SK-MEL-5 (cell line): ENCODE measurements around the gene SLC22A7. TPM values are rescaled to one million over a fixed set of nuclear protein-coding genes. Genes with fewer than 3 reads are reported as not detected.
"Not testable (repeated sequence)": the region's sequence is repeated elsewhere in the genome, so short reads cannot be mapped to it uniquely, and the experiment has no call there.

ENCODE experiments used
- DNase-seq: peaks from one replicate; pipeline ENCODE4 v3.0.0-alpha.2; 2016; ENCODE audit warnings: low read depth, low spot score
- in situ Hi-C: cut with HindIII; loops from 2 replicates; pipeline ENCODE4 v1.10.0; 2016; ENCODE audit warnings: low sequenced_read_pairs, high pct_unique_total_duplicates, low pct_unique_long_range_greater_than_20kb
- total RNA-seq: library from RNA; depleted of rRNA; stranded (reverse); fragments of >200 nt; shearing (Covaris generic); gene quantifications from 2 replicates; pipeline ENCODE4 v1.2.3, GENCODE V29; 2014

SLC22A7 gene
- total RNA-seq, 1 experiment from 2014 or later = not detected

DNA sequence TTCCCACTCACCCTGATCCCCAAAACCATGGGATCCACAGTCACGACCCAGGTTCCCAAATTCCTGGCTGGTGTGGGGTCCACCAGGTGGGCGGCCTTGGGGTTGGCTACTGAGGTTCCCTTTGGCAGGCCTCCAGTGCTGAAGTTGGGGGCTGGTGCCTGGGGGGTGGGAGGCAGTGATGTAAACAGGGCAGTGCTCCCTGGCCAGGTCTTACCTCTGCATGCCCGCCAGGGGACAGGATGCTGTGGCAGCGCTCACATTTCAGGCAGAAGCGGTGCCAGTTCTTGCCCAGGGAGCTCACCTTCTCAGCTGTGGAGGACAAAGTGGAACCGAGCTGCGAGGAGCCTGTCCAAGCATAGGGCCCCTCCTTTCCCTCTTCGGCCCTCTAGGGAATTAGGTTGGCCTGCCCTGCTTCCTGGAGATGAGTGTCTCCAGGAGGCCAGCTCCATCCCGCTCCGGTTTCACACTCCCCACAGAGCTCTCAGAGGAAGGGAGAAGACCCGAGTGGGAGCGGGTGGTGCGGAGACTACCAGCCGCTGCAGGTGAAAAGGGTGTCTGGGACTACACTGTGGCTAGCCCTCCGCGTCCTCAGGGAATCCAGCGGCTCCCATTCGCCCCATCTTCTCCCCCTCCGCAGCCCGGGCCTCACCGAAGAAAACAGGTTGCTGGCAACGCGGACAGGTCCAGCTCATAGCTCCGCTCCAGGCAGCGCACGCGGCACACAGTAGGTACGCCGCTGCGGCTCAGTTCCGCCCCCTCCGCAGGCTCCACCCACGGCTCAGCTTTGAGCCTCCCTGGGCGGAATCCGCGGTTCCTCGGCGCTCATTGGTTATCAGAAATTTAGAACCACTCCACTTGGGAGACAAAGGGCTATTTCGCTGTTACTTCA lies 10.3 kb downstream of the SLC22A7 start, which contains the start of gene CRIP3:
CRIP3 (minus strand) TSS at position 726 of the 889 bp plus-strand sequence; CDS start at position 692, 34 bp downstream.
- in situ Hi-C loops = no loop called here
- DNase-seq = no peak

DNA sequence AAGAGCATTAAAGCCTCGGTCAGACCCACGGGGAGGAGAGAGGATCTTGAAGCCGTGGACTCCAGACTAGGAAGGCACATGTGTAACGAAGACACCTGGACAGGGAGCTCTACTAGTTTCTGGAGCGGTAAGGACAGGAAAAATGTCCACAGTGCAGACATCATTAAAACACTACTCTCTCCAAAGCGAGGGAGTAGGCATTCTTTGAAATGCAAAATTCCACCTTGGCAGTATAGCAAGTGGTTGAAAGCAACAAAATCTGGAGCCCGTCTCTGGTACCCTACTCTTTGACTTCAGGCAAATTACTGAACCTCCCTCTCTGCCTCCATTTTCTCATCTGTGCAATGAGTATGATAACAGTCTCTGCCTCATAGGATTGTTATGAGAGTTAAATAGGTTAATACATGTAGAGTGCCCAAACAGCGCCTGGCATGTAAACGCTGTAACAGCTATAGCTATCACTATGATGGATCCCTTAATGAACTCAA lies 11.0 kb downstream of the SLC22A7 start:
- in situ Hi-C loops = no loop called here
- no peak for DNase-seq

GRCh38 chr6:43310134-43310533 lies 12.1 kb downstream of the SLC22A7 start:
- in situ Hi-C loops = no loop called here
- no peak for DNase-seq

GRCh38 chr6:43310624-43311023 lies 12.6 kb downstream of the SLC22A7 start:
- DNase-seq = no peak
- in situ Hi-C loops = no loop called here

- in situ Hi-C loops = no loop called here
- no peak for DNase-seq
Measured at GRCh38 chr6:43311666-43312065, 13.6 kb downstream of the SLC22A7 start.

DNA sequence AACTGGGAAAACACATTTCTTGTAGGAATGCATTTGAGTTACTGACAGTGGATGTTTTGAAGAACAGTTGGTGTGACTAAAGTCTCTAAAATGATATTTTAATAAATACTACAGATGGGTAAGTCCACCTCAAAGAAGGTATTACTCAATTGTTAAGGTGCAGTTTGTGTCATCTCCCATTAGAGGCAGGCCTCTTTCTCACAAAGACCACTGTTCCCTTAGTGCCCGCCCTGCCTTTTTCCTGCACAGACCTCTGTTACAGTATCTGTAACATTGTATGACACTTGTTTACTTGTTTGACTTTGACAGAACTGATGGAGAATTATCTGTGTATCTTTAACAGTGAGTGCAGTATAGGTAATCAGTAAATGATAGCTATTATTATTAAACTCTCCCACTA lies 15.8 kb downstream of the SLC22A7 start:
- in situ Hi-C loops = no loop called here
- DNase-seq = no peak

DNA sequence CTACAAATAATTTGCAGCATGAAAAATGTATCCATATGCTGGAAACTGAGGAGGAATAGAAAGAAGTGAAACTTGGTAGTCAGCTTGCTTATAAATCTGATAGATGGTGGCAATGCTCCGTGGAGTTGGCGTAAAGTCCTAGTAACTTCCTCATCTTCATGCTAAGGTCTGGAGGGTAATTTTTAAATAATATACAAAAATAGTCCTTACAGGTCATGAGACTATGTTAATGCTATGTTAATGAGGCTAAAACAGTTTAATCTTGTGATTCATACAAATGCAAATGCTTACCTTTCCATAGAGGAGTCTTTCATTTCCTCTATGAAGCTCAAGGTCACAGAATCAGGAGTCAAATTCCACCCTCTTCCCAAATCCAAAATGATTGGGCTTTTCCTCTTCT lies 20.0 kb downstream of the SLC22A7 start:
- in situ Hi-C loops = no loop called here
- DNase-seq = no peak

DNA sequence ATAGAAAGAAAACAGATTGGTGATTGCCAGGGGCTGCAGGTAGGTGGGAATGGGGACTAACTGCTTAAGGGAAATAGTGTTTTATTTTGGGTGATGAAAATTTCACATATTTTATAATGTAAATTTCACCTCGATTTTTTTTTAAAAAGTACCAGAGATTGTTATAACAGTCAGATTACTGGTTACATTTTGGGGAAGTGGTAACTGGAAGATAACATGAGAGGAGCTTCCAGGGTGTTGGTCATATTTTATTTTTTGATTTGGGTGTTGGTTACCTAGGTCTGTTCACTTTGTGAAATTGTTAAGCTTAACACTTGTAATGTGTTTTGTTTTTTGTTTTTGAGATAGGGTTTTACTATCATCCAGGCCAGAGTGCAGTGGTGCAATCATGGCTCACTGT lies 27.8 kb downstream of the SLC22A7 start:
- in situ Hi-C loops = no loop called here
- DNase-seq = no peak

- no peak for DNase-seq
- in situ Hi-C loops = no loop called here
Measured at GRCh38 chr6:43328528-43328927, 30.5 kb downstream of the SLC22A7 start.

- no peak for DNase-seq
- in situ Hi-C loops = no loop called here
Measured at GRCh38 chr6:43331470-43331869, 33.4 kb downstream of the SLC22A7 start.

GRCh38 chr6:43331891-43332290 lies 33.8 kb downstream of the SLC22A7 start:
- in situ Hi-C loops = no loop called here

DNA sequence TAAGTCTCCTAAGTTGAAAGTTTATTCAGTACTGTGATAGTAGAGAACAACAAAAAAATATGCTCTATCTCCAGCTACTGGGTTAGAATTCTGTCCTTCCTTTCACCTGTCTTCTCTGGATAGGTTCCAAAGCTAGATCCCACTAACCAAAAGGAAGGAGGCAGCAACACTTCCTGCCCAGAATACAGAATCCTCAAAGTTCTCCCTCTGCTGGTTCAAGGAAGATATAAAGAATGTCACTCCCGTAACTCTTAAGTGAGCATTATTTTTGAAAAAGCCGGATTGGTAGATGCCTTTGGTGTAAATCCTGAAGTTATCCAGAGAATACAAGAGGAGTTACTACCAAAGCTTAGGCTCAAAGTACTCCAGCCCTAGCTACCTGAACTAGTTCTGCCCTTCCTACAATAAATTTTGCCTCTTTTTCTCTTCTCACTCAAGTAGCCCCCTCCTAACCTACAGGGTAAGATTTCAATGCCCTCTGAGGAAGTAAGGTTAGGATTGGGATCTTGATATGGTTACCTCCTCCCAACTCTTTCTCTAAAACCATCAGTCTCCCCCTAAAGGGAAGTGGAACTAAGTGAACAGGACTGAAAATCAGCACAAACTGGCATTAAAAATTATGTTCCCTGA lies 36.5 kb downstream of the SLC22A7 start:
- in situ Hi-C loops = no loop called here
- peak; percentile 83 for DNase-seq

More at GRCh38 chr6:43331891-43332290, 33.8 kb downstream of the SLC22A7 start:
- DNase-seq = no peak

GRCh38 chr6:43335469-43335868 lies 37.4 kb downstream of the SLC22A7 start:
- DNase-seq = no peak
- in situ Hi-C loops = no loop called here

- in situ Hi-C loops = no loop called here
- no peak for DNase-seq
Measured at GRCh38 chr6:43336382-43336781, 38.3 kb downstream of the SLC22A7 start.

DNA sequence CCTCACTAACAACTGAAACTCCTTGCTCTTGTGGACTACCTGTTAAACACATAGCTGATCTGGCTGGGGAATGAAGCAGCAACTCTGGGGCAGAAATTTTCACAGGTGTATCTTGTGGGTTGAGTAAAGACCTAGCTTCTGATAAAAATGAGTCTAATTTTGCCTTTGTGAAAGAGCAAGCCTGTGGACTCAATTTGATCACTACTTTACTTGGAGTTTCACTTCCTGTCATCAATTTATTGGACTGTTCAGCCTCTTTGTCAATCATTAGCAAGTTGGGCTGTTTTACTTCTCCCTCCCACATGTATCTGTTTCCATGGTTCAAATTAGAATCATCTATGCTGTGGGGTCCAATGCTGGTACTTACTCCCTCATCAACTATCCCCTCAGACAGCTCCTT lies 40.2 kb downstream of the SLC22A7 start:
- in situ Hi-C loops = no loop called here
- DNase-seq = no peak

- in situ Hi-C loops = no loop called here
- no peak for DNase-seq
Measured at GRCh38 chr6:43339168-43339567, 41.1 kb downstream of the SLC22A7 start.

DNA sequence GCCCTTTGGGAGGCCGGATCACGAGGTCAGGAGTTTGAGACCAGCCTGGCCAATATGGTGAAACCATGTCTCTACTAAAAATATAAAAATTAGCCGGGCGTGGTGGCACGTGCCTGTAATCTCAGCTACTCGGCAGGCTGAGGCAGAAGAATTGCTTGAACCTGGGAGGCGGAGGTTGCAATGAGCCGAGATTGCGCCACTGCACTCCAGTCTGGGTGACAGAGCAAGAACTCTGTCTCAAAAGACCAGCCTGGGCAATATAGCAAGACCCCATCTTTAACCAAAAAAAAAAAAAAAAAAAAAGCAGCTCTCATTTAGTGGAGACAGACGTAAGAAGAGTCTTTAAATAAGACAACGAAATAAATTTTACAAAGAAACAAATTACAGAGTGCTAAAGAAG lies 48.2 kb downstream of the SLC22A7 start:
- in situ Hi-C loops, DNase-seq: not testable (repeated sequence)

- in situ Hi-C loops = no loop called here
Measured at GRCh38 chr6:43347021-43347420, 49.0 kb downstream of the SLC22A7 start.

GRCh38 chr6:43347444-43347843 lies 49.4 kb downstream of the SLC22A7 start:
- in situ Hi-C loops = no loop called here
- DNase-seq = no peak

More at GRCh38 chr6:43347021-43347420, 49.0 kb downstream of the SLC22A7 start:
- DNase-seq = no peak
